Liver (tissue), 2 donors: ENCODE measurements around the gene CAPN2.

Experiments used
- RAD21 ChIP-seq, 2 donors: IDR thresholded peaks; 2 replicates each; pipeline ENCODE4 v1.6.1; 2016; ENCODE audit warnings: antibody characterized with exemption in 2 of 2, mild to moderate bottlenecking in 2 of 2
- SP1 ChIP-seq: IDR thresholded peaks from 2 replicates; pipeline ENCODE4 v1.6.1; 2018; ENCODE audit warnings: antibody characterized with exemption, mild to moderate bottlenecking
- ZBTB33 ChIP-seq: IDR thresholded peaks from 2 replicates; pipeline ENCODE4 v1.6.1; 2016; ENCODE audit warnings: antibody characterized with exemption
- donor health status: healthy.

GRCh38 chr1:223763251-223763650, 50.9 kb downstream of the CAPN2 start:
- TF ChIP-seq ZBTB33 (no peak), RAD21 (IDR thresholded peaks at IDR 0.05) (no peak), SP1 (no peak)
